GM23338 (cell line): ENCODE results near the gene TMEM51. TPM values are rescaled to one million over a fixed set of nuclear protein-coding genes. Genes with fewer than 3 reads are reported as not detected.

Experiments used
- ATAC-seq: fragments of 200-7000 bp; cut with Tn5 transposase; 3 replicates; pipeline ENCODE4 v1.9.1; 2020
- DNase-seq: peaks from one replicate; pipeline ENCODE4 v3.0.0-alpha.2; 2015; ENCODE audit warnings: low spot score
- H2AFZ ChIP-seq: fragments of 200-600 bp; sonication (generic); 2 replicates; pipeline ENCODE4 v1.8.0; 2016; ENCODE audit warnings: antibody characterized with exemption, mild to moderate bottlenecking, moderate library complexity
- H3F3A ChIP-seq: fragments of 200-600 bp; sonication (generic); replicated peaks from 2 replicates; pipeline ENCODE4 v1.8.0; 2017; ENCODE audit warnings: antibody characterized with exemption, mixed run types, low read depth
- H3K27ac ChIP-seq: fragments of 200-600 bp; sonication (generic); 2 replicates; pipeline ENCODE4 v1.6.1; 2016; ENCODE audit warnings: low read depth
- H3K27me3 ChIP-seq: fragments of 200-600 bp; sonication (generic); 2 replicates; pipeline ENCODE4 v1.8.0; 2016; ENCODE audit warnings: mild to moderate bottlenecking, mixed run types, moderate library complexity; ENCODE audit not compliant: insufficient read depth
- H3K36me3 ChIP-seq: fragments of 200-600 bp; sonication (generic); 2 replicates; pipeline ENCODE4 v1.8.0; 2016; ENCODE audit warnings: mild to moderate bottlenecking; ENCODE audit not compliant: insufficient read depth
- H3K4me1 ChIP-seq: fragments of 200-600 bp; sonication (generic); 2 replicates; pipeline ENCODE4 v1.8.0; 2016; ENCODE audit warnings: mild to moderate bottlenecking, moderate library complexity; ENCODE audit not compliant: insufficient read depth
- H3K4me2 ChIP-seq: fragments of 200-600 bp; sonication (generic); 2 replicates; pipeline ENCODE4 v1.7.1; 2017; ENCODE audit warnings: mixed run types
- H3K4me3 ChIP-seq: fragments of 200-600 bp; sonication (generic); 2 replicates; pipeline ENCODE4 v1.6.1; 2016; ENCODE audit warnings: mixed run types
- H3K79me2 ChIP-seq: fragments of 200-600 bp; sonication (generic); replicated peaks from 2 replicates; pipeline ENCODE4 v1.8.0; 2017; ENCODE audit warnings: mild to moderate bottlenecking; ENCODE audit not compliant: insufficient read depth
- H3K9me2 ChIP-seq: fragments of 200-600 bp; sonication (generic); 2 replicates; pipeline ENCODE4 v1.8.0; 2017; ENCODE audit not compliant: insufficient read depth
- H4K20me1 ChIP-seq: fragments of 200-600 bp; sonication (generic); replicated peaks from 2 replicates; pipeline ENCODE4 v1.8.0; 2017; ENCODE audit warnings: mild to moderate bottlenecking; ENCODE audit not compliant: insufficient read depth
- H3K27ac Mint-ChIP-seq: 2 replicates; pipeline ENCODE4 v1.8.0; 2020; ENCODE audit warnings: inconsistent platforms, mild to moderate bottlenecking, moderate library complexity, mixed read lengths
- H3K27me3 Mint-ChIP-seq: 3 replicates; pipeline ENCODE4 v1.8.0; 2022; ENCODE audit warnings: low read depth, mild to moderate bottlenecking, moderate library complexity, mixed read lengths, inconsistent platforms; ENCODE audit not compliant: insufficient read depth, poor library complexity
- H3K36me3 Mint-ChIP-seq: 3 replicates; pipeline ENCODE4 v1.8.0; 2021; ENCODE audit warnings: low read depth, mild to moderate bottlenecking, inconsistent platforms, moderate library complexity, mixed read lengths
- H3K4me1 Mint-ChIP-seq: 3 replicates; pipeline ENCODE4 v1.8.0; 2020; ENCODE audit warnings: mild to moderate bottlenecking, inconsistent platforms, mixed read lengths
- H3K4me3 Mint-ChIP-seq: 3 replicates; pipeline ENCODE4 v1.8.0; 2021; ENCODE audit warnings: moderate library complexity, mild to moderate bottlenecking, inconsistent platforms, mixed read lengths
- H3K9me3 Mint-ChIP-seq: 3 replicates; pipeline ENCODE4 v1.8.0; 2020; ENCODE audit warnings: moderate library complexity, mild to moderate bottlenecking, inconsistent platforms, mixed read lengths
- CREB1 ChIP-seq: fragments of 250-450 bp; sonication (Bioruptor Pico); IDR thresholded peaks from 2 replicates; pipeline ENCODE4 v1.5.0; 2020; ENCODE audit warnings: low read depth, mild to moderate bottlenecking, moderate library complexity
- EZH2 ChIP-seq: fragments of 200-600 bp; sonication (generic); IDR thresholded peaks from one replicate; pipeline ENCODE4 v1.8.0; 2017; ENCODE audit warnings: antibody characterized with exemption, mild to moderate bottlenecking, low read depth; ENCODE audit not compliant: unreplicated experiment
- JUNB ChIP-seq: IDR thresholded peaks from one replicate; pipeline ENCODE4 v1.6.1; 2016; ENCODE audit warnings: antibody characterized with exemption; ENCODE audit not compliant: unreplicated experiment
- NANOG ChIP-seq: IDR thresholded peaks from 2 replicates; pipeline ENCODE4 v1.6.1; 2016; ENCODE audit warnings: antibody characterized with exemption, borderline replicate concordance
- POLR2AphosphoS5 ChIP-seq: IDR thresholded peaks from 2 replicates; pipeline ENCODE4 v1.6.1; 2016; ENCODE audit warnings: antibody characterized with exemption, low read depth
- STAT1 ChIP-seq: IDR thresholded peaks from one replicate; pipeline ENCODE4 v1.6.1; 2016; ENCODE audit warnings: antibody characterized with exemption; ENCODE audit not compliant: unreplicated experiment
- ZNF331 ChIP-seq: fragments of 250-450 bp; sonication (Bioruptor Pico); IDR thresholded peaks from 2 replicates; pipeline ENCODE4 v1.5.0; 2020; ENCODE audit warnings: low read depth, mild to moderate bottlenecking, moderate library complexity
- polyA plus RNA-seq: library from polyadenylated mRNA; unstranded; fragments of >200 nt; fragmentation: Nextera tagmentation; extraction: Ambion mirVana; gene quantifications from 2 replicates; pipeline ENCODE4 v1.2.1, GENCODE V29; 2016
- total RNA-seq: library from RNA; depleted of rRNA; stranded (reverse); fragments of >200 nt; shearing (Covaris generic); gene quantifications from 2 replicates; pipeline ENCODE4 v1.2.3, GENCODE V29; 2014
- TF ChIP-seq, protein P1 (sequence below), 2 experiments: fragments of 200-600 bp in 1 of 2; sonication (generic) in 1 of 2; conservative IDR thresholded peaks; 2 replicates each; pipeline versions ENCODE4 v1.5.1 to v1.6.1; 2016 to 2017; ENCODE audit warnings: antibody characterized with exemption in 2 of 2, low read depth in 2 of 2, mild to moderate bottlenecking in 2 of 2, moderate library complexity in 1 of 2
- TF ChIP-seq, protein P2 (sequence below): IDR thresholded peaks from 2 replicates; pipeline ENCODE4 v1.6.1; 2016; ENCODE audit warnings: antibody characterized with exemption
- TF ChIP-seq, protein P3 (sequence below): IDR thresholded peaks from one replicate; pipeline ENCODE4 v1.6.1; 2018; ENCODE audit warnings: antibody characterized with exemption; ENCODE audit not compliant: unreplicated experiment

The TMEM51 gene
- total and polyA plus RNA-seq, 2 experiments from 2014 or later: 4.0 to 5.2 TPM

DNA sequence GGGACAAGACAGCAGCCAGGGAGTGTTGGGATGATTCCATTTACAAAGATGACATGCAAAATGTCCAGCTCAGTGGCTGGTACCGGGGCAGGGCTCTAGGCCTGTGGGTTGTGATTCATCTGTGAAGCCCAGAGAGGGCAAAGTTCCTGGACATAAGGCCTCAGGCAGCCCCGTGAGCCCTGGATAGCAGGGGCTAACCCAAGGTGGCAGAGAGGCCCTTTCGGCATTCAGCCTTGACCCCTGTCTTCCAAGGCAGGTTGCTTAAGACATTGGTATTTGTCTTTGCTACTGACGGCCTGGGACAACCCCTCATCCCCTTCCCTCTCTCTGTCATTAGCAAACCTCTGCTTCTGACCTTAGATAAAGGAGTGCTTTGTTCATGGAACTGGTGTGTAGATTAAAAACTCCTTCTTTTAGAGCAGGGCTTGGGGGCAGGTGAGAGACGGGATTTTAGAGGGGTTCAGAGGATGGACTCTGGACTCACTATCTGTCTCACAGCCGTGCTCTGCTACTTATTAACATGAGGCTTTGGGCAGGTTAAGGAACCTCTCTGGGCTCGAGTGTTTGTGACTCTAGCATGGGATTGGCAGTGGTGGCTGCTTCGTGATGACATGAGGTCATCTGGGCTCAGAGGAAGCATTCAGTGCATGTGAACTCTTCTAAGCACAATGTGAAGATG is 36.3 kb downstream of the TMEM51 start:
- Histone ChIP-seq H3K79me2 (no peaks in the 10 kb centered on the region; the same call in none of the 2 replicates), H3K4me1 (peaks cover 27% of the 10 kb centered on the region), H4K20me1 (no peaks in the 10 kb centered on the region; the same call in 1 of the 2 replicates), H3K4me2 (no peak overlapping the region), H3K9me2 (no peaks in the 10 kb centered on the region; the same call in 1 of the 2 replicates), H3K27me3 (no peaks in the 10 kb centered on the region), H3K27ac (no peak overlapping the region), H3K4me3 (no peak overlapping the region), H2AFZ (no peak overlapping the region), H3F3A (no peaks in the 10 kb centered on the region), H3K36me3 (no peaks in the 10 kb centered on the region)
- Mint-ChIP-seq H3K27ac (no peak overlapping the region), H3K4me3 (no peak overlapping the region), H3K27me3 (peaks cover 12% of the 10 kb centered on the region), H3K9me3 (no peaks in the 10 kb centered on the region), H3K36me3 (no peaks in the 10 kb centered on the region; the same call in 2 of the 3 replicates), H3K4me1 (peaks cover 52% of the 10 kb centered on the region)
- ATAC-seq (no peak), DNase-seq (no peak)
- TF ChIP-seq JUNB (no peak), CREB1 (no peak), NANOG (no peak), ZNF331 (no peak), EZH2 (no peak), STAT1 (no peak)
- TF ChIP-seq, protein P1, sequence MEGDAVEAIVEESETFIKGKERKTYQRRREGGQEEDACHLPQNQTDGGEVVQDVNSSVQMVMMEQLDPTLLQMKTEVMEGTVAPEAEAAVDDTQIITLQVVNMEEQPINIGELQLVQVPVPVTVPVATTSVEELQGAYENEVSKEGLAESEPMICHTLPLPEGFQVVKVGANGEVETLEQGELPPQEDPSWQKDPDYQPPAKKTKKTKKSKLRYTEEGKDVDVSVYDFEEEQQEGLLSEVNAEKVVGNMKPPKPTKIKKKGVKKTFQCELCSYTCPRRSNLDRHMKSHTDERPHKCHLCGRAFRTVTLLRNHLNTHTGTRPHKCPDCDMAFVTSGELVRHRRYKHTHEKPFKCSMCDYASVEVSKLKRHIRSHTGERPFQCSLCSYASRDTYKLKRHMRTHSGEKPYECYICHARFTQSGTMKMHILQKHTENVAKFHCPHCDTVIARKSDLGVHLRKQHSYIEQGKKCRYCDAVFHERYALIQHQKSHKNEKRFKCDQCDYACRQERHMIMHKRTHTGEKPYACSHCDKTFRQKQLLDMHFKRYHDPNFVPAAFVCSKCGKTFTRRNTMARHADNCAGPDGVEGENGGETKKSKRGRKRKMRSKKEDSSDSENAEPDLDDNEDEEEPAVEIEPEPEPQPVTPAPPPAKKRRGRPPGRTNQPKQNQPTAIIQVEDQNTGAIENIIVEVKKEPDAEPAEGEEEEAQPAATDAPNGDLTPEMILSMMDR (conservative IDR thresholded peaks at IDR 0.05; ENCODE audit: low read depth in 2 of 2): no peak
- TF ChIP-seq, protein P2, sequence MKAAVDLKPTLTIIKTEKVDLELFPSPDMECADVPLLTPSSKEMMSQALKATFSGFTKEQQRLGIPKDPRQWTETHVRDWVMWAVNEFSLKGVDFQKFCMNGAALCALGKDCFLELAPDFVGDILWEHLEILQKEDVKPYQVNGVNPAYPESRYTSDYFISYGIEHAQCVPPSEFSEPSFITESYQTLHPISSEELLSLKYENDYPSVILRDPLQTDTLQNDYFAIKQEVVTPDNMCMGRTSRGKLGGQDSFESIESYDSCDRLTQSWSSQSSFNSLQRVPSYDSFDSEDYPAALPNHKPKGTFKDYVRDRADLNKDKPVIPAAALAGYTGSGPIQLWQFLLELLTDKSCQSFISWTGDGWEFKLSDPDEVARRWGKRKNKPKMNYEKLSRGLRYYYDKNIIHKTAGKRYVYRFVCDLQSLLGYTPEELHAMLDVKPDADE: no peak

DNA sequence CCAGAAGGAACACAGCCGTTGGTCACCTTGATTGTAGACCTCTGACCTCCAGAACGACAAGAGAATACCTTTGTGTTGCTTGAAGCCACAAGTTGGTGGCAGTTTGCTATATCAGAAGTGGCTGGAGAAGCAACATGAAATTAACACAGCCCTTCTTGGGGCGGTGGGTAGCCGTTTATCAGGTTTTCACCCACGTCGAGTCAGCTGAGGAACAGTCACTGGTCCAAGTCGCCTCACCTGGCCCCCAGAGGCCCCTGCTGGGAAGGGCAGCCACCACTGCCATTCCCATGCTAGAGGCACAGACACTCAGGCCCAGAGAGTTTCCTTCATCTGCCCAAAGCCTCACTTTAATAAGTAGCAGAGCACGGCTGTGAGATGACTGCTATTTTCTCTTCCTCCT is 37.7 kb downstream of the TMEM51 start:
- Mint-ChIP-seq H3K4me1 (peaks cover 53% of the 10 kb centered on the region), H3K9me3 (no peaks in the 10 kb centered on the region), H3K27ac (no peak overlapping the region), H3K27me3 (peaks cover 11% of the 10 kb centered on the region), H3K4me3 (no peak overlapping the region), H3K36me3 (no peaks in the 10 kb centered on the region; the same call in 2 of the 3 replicates)
- Histone ChIP-seq H3K4me1 (peaks cover 26% of the 10 kb centered on the region), H4K20me1 (no peaks in the 10 kb centered on the region; the same call in 1 of the 2 replicates), H3K79me2 (no peaks in the 10 kb centered on the region; the same call in none of the 2 replicates), H3K36me3 (no peaks in the 10 kb centered on the region), H3K27me3 (no peaks in the 10 kb centered on the region), H2AFZ (no peak overlapping the region), H3K9me2 (no peaks in the 10 kb centered on the region; the same call in 1 of the 2 replicates), H3F3A (no peaks in the 10 kb centered on the region), H3K27ac (no peak overlapping the region), H3K4me2 (no peak overlapping the region), H3K4me3 (no peak overlapping the region)
- DNase-seq (no peak), ATAC-seq (no peak)
- TF ChIP-seq CREB1 (no peak), STAT1 (no peak), NANOG (no peak), POLR2AphosphoS5 (no peak)
- TF ChIP-seq, protein P3, sequence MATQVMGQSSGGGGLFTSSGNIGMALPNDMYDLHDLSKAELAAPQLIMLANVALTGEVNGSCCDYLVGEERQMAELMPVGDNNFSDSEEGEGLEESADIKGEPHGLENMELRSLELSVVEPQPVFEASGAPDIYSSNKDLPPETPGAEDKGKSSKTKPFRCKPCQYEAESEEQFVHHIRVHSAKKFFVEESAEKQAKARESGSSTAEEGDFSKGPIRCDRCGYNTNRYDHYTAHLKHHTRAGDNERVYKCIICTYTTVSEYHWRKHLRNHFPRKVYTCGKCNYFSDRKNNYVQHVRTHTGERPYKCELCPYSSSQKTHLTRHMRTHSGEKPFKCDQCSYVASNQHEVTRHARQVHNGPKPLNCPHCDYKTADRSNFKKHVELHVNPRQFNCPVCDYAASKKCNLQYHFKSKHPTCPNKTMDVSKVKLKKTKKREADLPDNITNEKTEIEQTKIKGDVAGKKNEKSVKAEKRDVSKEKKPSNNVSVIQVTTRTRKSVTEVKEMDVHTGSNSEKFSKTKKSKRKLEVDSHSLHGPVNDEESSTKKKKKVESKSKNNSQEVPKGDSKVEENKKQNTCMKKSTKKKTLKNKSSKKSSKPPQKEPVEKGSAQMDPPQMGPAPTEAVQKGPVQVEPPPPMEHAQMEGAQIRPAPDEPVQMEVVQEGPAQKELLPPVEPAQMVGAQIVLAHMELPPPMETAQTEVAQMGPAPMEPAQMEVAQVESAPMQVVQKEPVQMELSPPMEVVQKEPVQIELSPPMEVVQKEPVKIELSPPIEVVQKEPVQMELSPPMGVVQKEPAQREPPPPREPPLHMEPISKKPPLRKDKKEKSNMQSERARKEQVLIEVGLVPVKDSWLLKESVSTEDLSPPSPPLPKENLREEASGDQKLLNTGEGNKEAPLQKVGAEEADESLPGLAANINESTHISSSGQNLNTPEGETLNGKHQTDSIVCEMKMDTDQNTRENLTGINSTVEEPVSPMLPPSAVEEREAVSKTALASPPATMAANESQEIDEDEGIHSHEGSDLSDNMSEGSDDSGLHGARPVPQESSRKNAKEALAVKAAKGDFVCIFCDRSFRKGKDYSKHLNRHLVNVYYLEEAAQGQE: no peak
- TF ChIP-seq, protein P1 (conservative IDR thresholded peaks at IDR 0.05; ENCODE audit: low read depth in 2 of 2): no peak
- TF ChIP-seq, protein P2: no peak
